Measurements from ENCODE around the gene BRINP3. TPM values are rescaled to one million over a fixed set of nuclear protein-coding genes. Genes with fewer than 3 reads are reported as not detected.

Gene BRINP3
- total and polyA plus RNA-seq, 2 of the 13 experiments (the other 11 are each of a cell fraction or from before 2014, with no cell fraction given), result not detected

DNA sequence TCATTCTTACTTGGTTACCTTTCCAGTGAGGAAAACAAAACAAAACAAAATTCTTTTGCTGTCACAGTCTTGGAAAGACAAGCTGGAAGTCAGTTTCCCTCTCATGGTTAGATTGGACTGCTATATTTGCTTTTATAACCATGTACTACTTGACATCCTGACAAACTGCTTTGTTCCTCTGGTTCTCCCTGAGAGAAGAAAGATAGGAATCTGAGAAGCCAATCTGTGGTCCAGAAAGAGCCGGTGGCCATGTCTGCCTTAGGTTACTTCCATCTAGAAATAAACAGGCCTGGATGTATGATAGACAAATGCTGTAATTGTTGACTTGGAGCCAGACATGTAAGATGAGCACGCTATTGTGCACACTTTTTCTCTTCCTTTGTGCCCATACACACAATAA is 330.0 kb downstream of the BRINP3 start:
- Histone ChIP-seq H3K27me3 (ENCODE audit: control insufficient read depth in 1 of 2, insufficient read depth in 2 of 2, low read length in 2 of 2) (no peaks in the 10 kb centered on the region), H3K4me3 (replicated peaks in 1 of 3; ENCODE audit: insufficient read depth in 1 of 3, low read depth in 2 of 3, low read length in 3 of 3) (no peak overlapping the region), H3K27ac (ENCODE audit: extremely low read length, insufficient read depth, low read length) (no peak overlapping the region), H3K36me3 (replicated peaks in 1 of 2; ENCODE audit: control insufficient read depth in 1 of 2, insufficient read depth in 2 of 2, low read length in 2 of 2) (no peaks in the 10 kb centered on the region), H3K4me1 (ENCODE audit: insufficient read depth, low read length) (no peaks in the 10 kb centered on the region), H4K20me1 (ENCODE audit: insufficient read depth, low read length) (no peaks in the 10 kb centered on the region), H3K79me2 (ENCODE audit: insufficient read depth, low read length) (no peaks in the 10 kb centered on the region), H3K9me3 (ENCODE audit: low read length) (no peaks in the 10 kb centered on the region), H3K4me2 (ENCODE audit: low read depth, low read length) (no peak overlapping the region), H3K9ac (ENCODE audit: insufficient read depth, low read depth, low read length) (no peak overlapping the region), H2AFZ (ENCODE audit: low read length) (no peak overlapping the region)
- ATAC-seq (no peak), FAIRE-seq (no peak), DNase-seq (ENCODE audit: low spot score) (no peak)
- no peak for TF ChIP-seq SIN3B (IDR thresholded peaks at IDR 0.05; ENCODE audit: low read length)
- no peak for TF ChIP-seq CBX5 (CRISPR knock-in tag; IDR thresholded peaks at IDR 0.05; ENCODE audit: borderline replicate concordance)
- TF ChIP-seq ZNF20 (CRISPR knock-in tag; IDR thresholded peaks at IDR 0.05), result no peak
- TF ChIP-seq KMT2A (CRISPR knock-in tag; IDR thresholded peaks at IDR 0.05), result no peak
- TF ChIP-seq ARID4A (CRISPR knock-in tag; IDR thresholded peaks at IDR 0.05; ENCODE audit: borderline replicate concordance), result no peak
- TF ChIP-seq JDP2 (CRISPR knock-in tag; IDR thresholded peaks at IDR 0.05; ENCODE audit: borderline replicate concordance), result no peak
- TF ChIP-seq ZSCAN30 (CRISPR knock-in tag; IDR thresholded peaks at IDR 0.05), result no peak
- TF ChIP-seq KAT8 (CRISPR knock-in tag; IDR thresholded peaks at IDR 0.05), result no peak
- TF ChIP-seq AGO2 (optimal IDR thresholded peaks at IDR 0.05; ENCODE audit: low read depth, low read length), result no peak
- POLR2A ChIA-PET, result no interaction called here
- CTCF ChIA-PET (ENCODE audit: low intra/inter-chr PET ratio, low total read pairs), result no interaction called here
- in situ Hi-C loops (cut with HindIII; ENCODE audit: extremely low pct_ligation_motif_present, low pct_unique_long_range_greater_than_20kb), result no loop called here
- intact Hi-C loops (cut with micrococcal nuclease; ENCODE audit: unreplicated experiment), result no loop called here
- 0% methylated on average over 2 of the region's 2 CpGs for WGBS (ENCODE audit: low lambda C conversion rate)
- BruUV-seq (replicated peaks), result no TSS peak
